Uterus (tissue), 4 donors: Measurements from ENCODE around the gene COPZ2. TPM values are rescaled to one million over a fixed set of nuclear protein-coding genes. Genes with fewer than 3 reads are reported as not detected.

ENCODE experiments used
- DNase-seq, 2 donors: peaks; one replicate each; pipeline ENCODE4 v3.0.0-alpha.2; 2019 to 2020
- H3K27ac ChIP-seq, 2 donors: fragments of 200-600 bp; sonication (generic); 1 replicate in 1 of 2; 2 replicates in 1 of 2; pipeline ENCODE4 v1.5.1; 2016 to 2018
- H3K27me3 ChIP-seq, 2 donors: fragments of 200-600 bp; sonication (generic); one replicate each; pipeline ENCODE4 v1.5.1; 2018 to 2019; ENCODE audit warnings: control low read depth in 1 of 2
- H3K36me3 ChIP-seq, 2 donors: fragments of 200-600 bp; sonication (generic); one replicate each; pipeline ENCODE4 v1.5.1; 2019; ENCODE audit warnings: control low read depth in 1 of 2
- H3K4me1 ChIP-seq, 2 donors: fragments of 200-600 bp; sonication (generic); one replicate each; pipeline ENCODE4 v1.5.1; 2018 to 2019; ENCODE audit warnings: control low read depth in 1 of 2
- H3K4me3 ChIP-seq, 2 donors: fragments of 200-600 bp; sonication (generic); 1 replicate in 1 of 2; 2 replicates in 1 of 2; pipeline ENCODE4 v1.5.1; 2018 to 2019; ENCODE audit warnings: mild to moderate bottlenecking in 1 of 2
- H3K9me3 ChIP-seq, 2 donors: fragments of 200-600 bp; sonication (generic); one replicate each; pipeline ENCODE4 v1.5.1; 2019; ENCODE audit warnings: control low read depth in 1 of 2
- CTCF ChIP-seq, 4 experiments: fragments of 200-600 bp in 2 of 4; fragments of 450-650 bp in 2 of 4; sonication (generic) in 2 of 4; IDR thresholded peaks; one replicate each; pipeline ENCODE4 v1.5.1; 2016 to 2019; ENCODE audit warnings: antibody characterized with exemption in 4 of 4, mild to moderate bottlenecking in 2 of 4, moderate library complexity in 1 of 4
- POLR2A ChIP-seq, 2 donors: fragments of 450-650 bp; IDR thresholded peaks; one replicate each; pipeline ENCODE4 v1.6.1; 2016; ENCODE audit warnings: antibody characterized with exemption in 2 of 2, mild to moderate bottlenecking in 1 of 2, moderate library complexity in 1 of 2
- intact Hi-C: fragments of 100-400 bp; cut with DNase I; formaldehyde crosslinking; loops from one replicate; pipeline ENCODE4 v1.15.1; 2023; ENCODE audit warnings: low total_unique reads
- total RNA-seq, 4 donors: library from RNA; depleted of rRNA in 3 of 4; stranded (reverse); fragments of >200 nt in 3 of 4; gene quantifications; one replicate each; pipeline versions ENCODE4 v1.1.0 to v1.2.4, GENCODE V29; 2014 to 2023
- donor health status: DM: yes; HTN: yes; CAD: no.

The COPZ2 gene
- total RNA-seq, 4 donors from 2014 or later = 12.9 to 82.7 (median 35.3) TPM

GRCh38 chr17:47994724-47995123 lies 42.9 kb downstream of the COPZ2 start:
- no peak for DNase-seq
- H3K4me3 ChIP-seq = no peak overlapping the region

GRCh38 chr17:47993964-47994363 lies 43.6 kb downstream of the COPZ2 start:
- no peaks in the 10 kb centered on the region for H3K36me3 ChIP-seq
- no peaks in the 10 kb centered on the region for H3K27me3 ChIP-seq
- no peak overlapping the region for H3K4me3 ChIP-seq
- no peak overlapping the region for H3K27ac ChIP-seq
- TF ChIP-seq POLR2A (IDR thresholded peaks at IDR 0.05) (no peak), CTCF (IDR thresholded peaks at IDR 0.05) (no peak)
- DNase-seq = no peak
- intact Hi-C loops = no loop called here
- no peaks in the 10 kb centered on the region for H3K4me1 ChIP-seq
- no peaks in the 10 kb centered on the region for H3K9me3 ChIP-seq

More at GRCh38 chr17:47994724-47995123, 42.9 kb downstream of the COPZ2 start:
- H3K4me1 ChIP-seq = no peaks in the 10 kb centered on the region
- H3K9me3 ChIP-seq = no peaks in the 10 kb centered on the region
- no peaks in the 10 kb centered on the region for H3K36me3 ChIP-seq
- H3K27me3 ChIP-seq = no peaks in the 10 kb centered on the region
- intact Hi-C loops = no loop called here
- TF ChIP-seq CTCF (IDR thresholded peaks at IDR 0.05) = no peak
- no peak for TF ChIP-seq POLR2A (IDR thresholded peaks at IDR 0.05)
- no peak overlapping the region for H3K27ac ChIP-seq

- Histone ChIP-seq H3K36me3 (no peaks in the 10 kb centered on the region), H3K9me3 (no peaks in the 10 kb centered on the region), H3K4me1 (no peaks in the 10 kb centered on the region), H3K4me3 (no peak overlapping the region), H3K27ac (no peak overlapping the region), H3K27me3 (no peaks in the 10 kb centered on the region)
- TF ChIP-seq POLR2A (IDR thresholded peaks at IDR 0.05) = no peak
- TF ChIP-seq CTCF (IDR thresholded peaks at IDR 0.05) = no peak
- intact Hi-C loops = no loop called here
- no peak for DNase-seq
Measured at GRCh38 chr17:47993031-47993564, 44.5 kb downstream of the COPZ2 start.

GRCh38 chr17:47992216-47992615 lies 45.4 kb downstream of the COPZ2 start:
- intact Hi-C loops = no loop called here
- no peak overlapping the region for H3K4me3 ChIP-seq
- no peaks in the 10 kb centered on the region for H3K36me3 ChIP-seq
- H3K27ac ChIP-seq = no peak overlapping the region
- DNase-seq = no peak
- no peaks in the 10 kb centered on the region for H3K27me3 ChIP-seq
- no peak for TF ChIP-seq CTCF (IDR thresholded peaks at IDR 0.05)
- TF ChIP-seq POLR2A (IDR thresholded peaks at IDR 0.05) = no peak
- no peaks in the 10 kb centered on the region for H3K4me1 ChIP-seq
- no peaks in the 10 kb centered on the region for H3K9me3 ChIP-seq

- Histone ChIP-seq H3K36me3 (no peaks in the 10 kb centered on the region), H3K4me3 (no peak overlapping the region), H3K4me1 (no peaks in the 10 kb centered on the region), H3K27me3 (no peaks in the 10 kb centered on the region), H3K27ac (no peak overlapping the region), H3K9me3 (no peaks in the 10 kb centered on the region)
- intact Hi-C loops = no loop called here
- TF ChIP-seq POLR2A (IDR thresholded peaks at IDR 0.05) = no peak
- TF ChIP-seq CTCF (IDR thresholded peaks at IDR 0.05) = no peak
- DNase-seq = no peak
Measured at GRCh38 chr17:47990962-47991731, 46.5 kb downstream of the COPZ2 start.
